K562 (cell line): ENCODE data around the gene CAMSAP2. TPM values are rescaled to one million over a fixed set of nuclear protein-coding genes. Genes with fewer than 3 reads are reported as not detected.

Experiments used
- ARID1B ChIP-seq: fragments of 450-650 bp; IDR thresholded peaks from 2 replicates; pipeline ENCODE4 v1.6.1; 2016; ENCODE audit warnings: antibody characterized with exemption, mild to moderate bottlenecking, inconsistent platforms
- ATF1 ChIP-seq, 2 experiments: fragments of 450-650 bp in 1 of 2; IDR thresholded peaks; 2 replicates each; pipeline ENCODE4 v1.6.1; 2016; ENCODE audit warnings: missing compliant biosample characterization in 1 of 2, missing genetic modification characterization in 1 of 2
- CBFA2T2 ChIP-seq: fragments of 450-650 bp; conservative IDR thresholded peaks from 2 replicates; pipeline ENCODE4 v1.6.1; 2017; ENCODE audit warnings: mild to moderate bottlenecking
- CBFA2T3 ChIP-seq: fragments of 450-650 bp; IDR thresholded peaks from 2 replicates; pipeline ENCODE4 v1.6.1; 2017
- CC2D1A ChIP-seq: fragments of 450-650 bp; IDR thresholded peaks from 2 replicates; pipeline ENCODE4 v1.6.1; 2017; ENCODE audit warnings: mild to moderate bottlenecking
- CCNT2 ChIP-seq: IDR thresholded peaks from 2 replicates; pipeline ENCODE4 v1.6.1; 2011; ENCODE audit warnings: borderline replicate concordance, low read depth, mild to moderate bottlenecking, moderate library complexity, mixed read lengths, low read length; ENCODE audit not compliant: insufficient read length; ENCODE audit errors: extremely low read depth
- E2F5 ChIP-seq: sonication (generic); formaldehyde crosslinking; IDR thresholded peaks from 2 replicates; pipeline ENCODE4 v1.8.0; 2022; ENCODE audit warnings: mild to moderate bottlenecking, missing genetic modification reagents
- E4F1 ChIP-seq: fragments of 250-450 bp; sonication (Bioruptor Pico); IDR thresholded peaks from 2 replicates; pipeline ENCODE4 v1.5.0; 2021; ENCODE audit warnings: mild to moderate bottlenecking, borderline replicate concordance
- ETV1 ChIP-seq: fragments of 450-650 bp; conservative IDR thresholded peaks from 2 replicates; pipeline ENCODE4 v1.6.1; 2016; ENCODE audit warnings: missing genetic modification characterization, control low read depth, low read depth, missing compliant biosample characterization
- HNRNPLL ChIP-seq: fragments of 200-400 bp; formaldehyde crosslinking; IDR thresholded peaks from 2 replicates; pipeline ENCODE4 v1.6.1; 2017; ENCODE audit warnings: low read length, low read depth, mild to moderate bottlenecking; ENCODE audit not compliant: poor library complexity, severe bottlenecking
- HOXB6 ChIP-seq: fragments of 250-450 bp; sonication (Bioruptor Pico); IDR thresholded peaks from 2 replicates; pipeline ENCODE4 v1.5.1; 2022; ENCODE audit warnings: mild to moderate bottlenecking, borderline replicate concordance
- IFI16 ChIP-seq: fragments of 250-450 bp; sonication (Bioruptor Pico); IDR thresholded peaks from 2 replicates; pipeline ENCODE4 v2.1.2; 2022; ENCODE audit warnings: mild to moderate bottlenecking, inconsistent platforms
- LEF1 ChIP-seq: fragments of 450-650 bp; IDR thresholded peaks from 2 replicates; pipeline ENCODE4 v1.6.1; 2016; ENCODE audit warnings: mild to moderate bottlenecking
- MYC ChIP-seq, 2 experiments: fragments of 250-450 bp in 1 of 2; sonication (Bioruptor Pico) in 1 of 2; IDR thresholded peaks; 2 replicates each; pipeline versions ENCODE4 v1.5.1 to v1.6.1; 2012 to 2021; ENCODE audit warnings: low read depth in 2 of 2, borderline replicate concordance in 1 of 2, improper control_type of control experiment in 1 of 2, low read length in 1 of 2, mild to moderate bottlenecking in 1 of 2, moderate library complexity in 1 of 2
- NR2C2 ChIP-seq, 2 experiments: fragments of 200-800 bp in 1 of 2; sonication (Bioruptor generic) in 1 of 2; sonication (generic) in 1 of 2; formaldehyde crosslinking in 1 of 2; IDR thresholded peaks; 2 replicates each; pipeline versions ENCODE4 v1.6.1 to v1.8.0; 2016 to 2022; ENCODE audit warnings: mild to moderate bottlenecking in 1 of 2, missing compliant biosample characterization in 1 of 2, missing genetic modification characterization in 1 of 2, missing genetic modification reagents in 1 of 2
- PHB2 ChIP-seq: fragments of 450-650 bp; IDR thresholded peaks from 2 replicates; pipeline ENCODE4 v1.6.1; 2017; ENCODE audit warnings: low read depth
- RCOR1 ChIP-seq, 2 experiments: IDR thresholded peaks; 2 replicates each; pipeline ENCODE4 v1.6.1; 2012; ENCODE audit warnings: low read depth in 2 of 2, low read length in 2 of 2, borderline replicate concordance in 1 of 2, improper control_type of control experiment in 1 of 2
- SETDB1 ChIP-seq: IDR thresholded peaks from one replicate; pipeline ENCODE4 v1.6.1; 2012; ENCODE audit warnings: low read length, control low read depth, inconsistent platforms
- SRSF7 ChIP-seq: fragments of 200-400 bp; formaldehyde crosslinking; optimal IDR thresholded peaks from 2 replicates; pipeline ENCODE3; 2017; ENCODE audit warnings: mild to moderate bottlenecking, low read depth, low read length
- TCFL5 ChIP-seq: fragments of 250-450 bp; sonication (Bioruptor Pico); conservative IDR thresholded peaks from 2 replicates; pipeline ENCODE4 v1.6.1; 2021; ENCODE audit warnings: mild to moderate bottlenecking, moderate library complexity, matching md5 sums
- TGIF2 ChIP-seq: sonication (generic); formaldehyde crosslinking; IDR thresholded peaks from 2 replicates; pipeline ENCODE4 v1.8.1; 2022; ENCODE audit warnings: mild to moderate bottlenecking, missing genetic modification reagents, moderate library complexity
- ZNF436 ChIP-seq: fragments of 250-450, 450-650 bp; sonication (Bioruptor Pico); formaldehyde crosslinking; IDR thresholded peaks from 2 replicates; pipeline ENCODE4 v1.7.0; 2020; ENCODE audit warnings: mild to moderate bottlenecking
- ZNF507 ChIP-seq: conservative IDR thresholded peaks from 2 replicates; pipeline ENCODE4 v1.6.1; 2017; ENCODE audit warnings: missing genetic modification characterization, missing compliant biosample characterization
- ZNF586 ChIP-seq: fragments of 450-650 bp; formaldehyde crosslinking; conservative IDR thresholded peaks from 2 replicates; pipeline ENCODE4 v1.4.0; 2020; ENCODE audit warnings: mild to moderate bottlenecking, moderate library complexity
- ZNF699 ChIP-seq: fragments of 250-450 bp; sonication (Bioruptor Pico); IDR thresholded peaks from 2 replicates; pipeline ENCODE4 v1.8.0; 2021; ENCODE audit warnings: mild to moderate bottlenecking, moderate library complexity; ENCODE audit not compliant: insufficient replicate concordance
- polyA plus RNA-seq, 8 experiments: library from polyadenylated mRNA; depleted of rRNA in 4 of 8; stranded (reverse) in 5 of 8; unstranded in 3 of 8; fragments of >200 nt; fragmentation: Nextera tagmentation in 2 of 8; fragmentation: Illumina TruSeq in 1 of 8; extraction: Ambion mirVana in 2 of 8; extraction: Trizol in 1 of 8; gene quantifications; 2 replicates each; pipeline versions ENCODE4 v1.2.1 to v1.2.3, GENCODE V29; 2011 to 2014; ENCODE audit warnings: inconsistent platforms in 1 of 8, missing spikeins in 1 of 8
- total RNA-seq, 7 experiments: library from RNA; depleted of rRNA in 6 of 7; stranded (reverse); fragments of >200 nt in 6 of 7; fragmentation: Illumina TruSeq in 2 of 7; extraction: Trizol in 2 of 7; gene quantifications; 2 replicates each; pipeline versions ENCODE4 v1.2.1 to v1.2.3, GENCODE V29; 2011 to 2021; ENCODE audit warnings: low replicate concordance in 1 of 7
- TF ChIP-seq, protein P1 (sequence below): sonication (generic); formaldehyde crosslinking; IDR thresholded peaks from 2 replicates; pipeline ENCODE4 v1.8.1; 2023; ENCODE audit warnings: mild to moderate bottlenecking, missing genetic modification reagents

Gene CAMSAP2
- total and polyA plus RNA-seq, 9 of the 15 experiments (the other 6 are each of a cell fraction or from before 2014, with no cell fraction given), result 1.4 to 7.5 (median 2.7) TPM

GRCh38 chr1:200779326-200779725, 40.6 kb downstream of the CAMSAP2 start (continued):
- TF ChIP-seq ZNF699 (no peak), ATF1 (CRISPR knock-in tag; IDR thresholded peaks at IDR 0.05) (no peak), ATF1 (tag; IDR thresholded peaks at IDR 0.05) (peak; percentile 61), LEF1 (no peak), TGIF2 (no peak), TCFL5 (CRISPR knock-in tag) (no peak), ARID1B (0 out of 2 replicates have a peak, but pooled peaks have one; percentile 17), CBFA2T2 (no peak), CC2D1A (no peak), MYC (IDR thresholded peaks at IDR 0.05; ENCODE audit: low read depth, low read length) (no peak), MYC (CRISPR knock-in tag; IDR thresholded peaks at IDR 0.05; ENCODE audit: borderline replicate concordance, low read depth) (no peak), ZNF586 (CRISPR knock-in tag) (no peak), PHB2 (no peak), SETDB1 (no peak), HOXB6 (CRISPR knock-in tag) (no peak), SRSF7 (no peak), ZNF436 (CRISPR knock-in tag) (no peak), RCOR1 (IDR thresholded peaks at IDR 0.05; ENCODE audit: borderline replicate concordance in 1 of 2, low read depth in 2 of 2, low read length in 2 of 2) (no peak), CCNT2 (no peak), NR2C2 (CRISPR knock-in tag; IDR thresholded peaks at IDR 0.05) (no peak), NR2C2 (tag; IDR thresholded peaks at IDR 0.05) (no peak), IFI16 (CRISPR knock-in tag) (no peak), E4F1 (CRISPR knock-in tag) (no peak), E2F5 (no peak), HNRNPLL (no peak), CBFA2T3 (no peak), ETV1 (tag) (no peak), ZNF507 (tag) (no peak)
- TF ChIP-seq, protein P1, sequence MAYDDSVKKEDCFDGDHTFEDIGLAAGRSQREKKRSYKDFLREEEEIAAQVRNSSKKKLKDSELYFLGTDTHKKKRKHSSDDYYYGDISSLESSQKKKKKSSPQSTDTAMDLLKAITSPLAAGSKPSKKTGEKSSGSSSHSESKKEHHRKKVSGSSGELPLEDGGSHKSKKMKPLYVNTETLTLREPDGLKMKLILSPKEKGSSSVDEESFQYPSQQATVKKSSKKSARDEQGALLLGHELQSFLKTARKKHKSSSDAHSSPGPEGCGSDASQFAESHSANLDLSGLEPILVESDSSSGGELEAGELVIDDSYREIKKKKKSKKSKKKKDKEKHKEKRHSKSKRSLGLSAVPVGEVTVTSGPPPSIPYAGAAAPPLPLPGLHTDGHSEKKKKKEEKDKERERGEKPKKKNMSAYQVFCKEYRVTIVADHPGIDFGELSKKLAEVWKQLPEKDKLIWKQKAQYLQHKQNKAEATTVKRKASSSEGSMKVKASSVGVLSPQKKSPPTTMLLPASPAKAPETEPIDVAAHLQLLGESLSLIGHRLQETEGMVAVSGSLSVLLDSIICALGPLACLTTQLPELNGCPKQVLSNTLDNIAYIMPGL (CRISPR knock-in tag), result no peak
